ENCODE results near the gene RPL36AL. TPM values are rescaled to one million over a fixed set of nuclear protein-coding genes. Genes with fewer than 3 reads are reported as not detected.

The RPL36AL gene
- total and polyA plus RNA-seq, 10 of the 15 experiments (the other 5 are each of a cell fraction or from before 2014, with no cell fraction given) = 222 to 1,379 (median 545) TPM

GRCh38 chr14:49640540-49641417, 20.4 kb upstream of the RPL36AL start:
- FAIRE-seq = no peak
- Histone ChIP-seq H3K27me3 (replicated peaks in 1 of 2; ENCODE audit: control insufficient read depth in 2 of 2, insufficient read depth in 2 of 2, low read length in 1 of 2) (no peaks in the 10 kb centered on the region), H4K20me1 (ENCODE audit: control insufficient read depth, insufficient read depth) (no peaks in the 10 kb centered on the region), H3K36me3 (ENCODE audit: control insufficient read depth in 2 of 2, insufficient read depth in 2 of 2, low read length in 1 of 2) (peaks cover 0 to 8% of the 10 kb centered on the region in 2 experiments; a peak in 2 of 4 replicates), H3K27ac (ENCODE audit: control insufficient read depth, insufficient read depth) (no peak overlapping the region), H3K4me3 (no peak overlapping the region), H3K4me1 (ENCODE audit: control insufficient read depth, insufficient read depth, low read length) (peaks cover 16% of the 10 kb centered on the region), H3K79me2 (ENCODE audit: control insufficient read depth, insufficient read depth, low read length) (peaks cover 35% of the 10 kb centered on the region), H3K9me3 (replicated peaks; ENCODE audit: control insufficient read depth, insufficient read depth, low read length) (no peaks in the 10 kb centered on the region), H2AFZ (ENCODE audit: control insufficient read depth, low read depth, low read length) (no peak overlapping the region), H3K4me2 (ENCODE audit: control insufficient read depth, insufficient read depth) (no peak overlapping the region), H3K9ac (ENCODE audit: control insufficient read depth, insufficient read depth, low read length) (no peak overlapping the region)
- in situ Hi-C loops (cut with MboI) = no loop called here
- no TSS peak for BruUV-seq (replicated peaks)
- 99% methylated on average over 7 of the region's 7 CpGs for WGBS (ENCODE audit: insufficient coverage, insufficient replicate concordance, low lambda C conversion rate, missing lambda C conversion rate)
- CTCF ChIA-PET = no interaction called here
- TF ChIP-seq EZH2 (IDR thresholded peaks at IDR 0.05; ENCODE audit: borderline replicate concordance, control insufficient read depth, low read depth, low read length) (no peak), CBX3 (IDR thresholded peaks at IDR 0.05; ENCODE audit: borderline replicate concordance, low read depth) (no peak), MXI1 (IDR thresholded peaks at IDR 0.05; ENCODE audit: low read depth, low read length) (no peak), CREM (IDR thresholded peaks at IDR 0.05; ENCODE audit: low read depth) (no peak), MTA2 (IDR thresholded peaks at IDR 0.05; ENCODE audit: low read depth) (no peak), GABPA (IDR thresholded peaks at IDR 0.05; ENCODE audit: low read depth) (no peak), SREBF1 (IDR thresholded peaks at IDR 0.05; ENCODE audit: low read length) (no peak), PAX5 (IDR thresholded peaks at IDR 0.05; ENCODE audit: borderline replicate concordance, low read depth, low read length) (no peak), TCF3 (IDR thresholded peaks at IDR 0.05; ENCODE audit: borderline replicate concordance, insufficient read depth, low read depth, low read length) (no peak), NFYB (IDR thresholded peaks at IDR 0.05; ENCODE audit: insufficient read depth, low read depth, low read length) (no peak), SP1 (IDR thresholded peaks at IDR 0.05; ENCODE audit: low read depth, low read length) (no peak), CEBPB (IDR thresholded peaks at IDR 0.05; ENCODE audit: borderline replicate concordance in 1 of 2, low read depth in 2 of 2, low read length in 2 of 2) (peak in 1 of 2 experiments; percentile 36; a peak in 1 of 4 replicates), SPI1 (IDR thresholded peaks at IDR 0.05; ENCODE audit: borderline replicate concordance, insufficient read depth, low read depth, low read length) (no peak), RAD51 (IDR thresholded peaks at IDR 0.05) (no peak), BCL3 (IDR thresholded peaks at IDR 0.05; ENCODE audit: borderline replicate concordance, insufficient read depth, low read depth, low read length, poor library complexity, severe bottlenecking) (peak; percentile 27), HCFC1 (IDR thresholded peaks at IDR 0.05; ENCODE audit: low read length) (no peak), TCF7 (IDR thresholded peaks at IDR 0.05; ENCODE audit: borderline replicate concordance) (no peak)
- SMC1A ChIA-PET (ENCODE audit: uncharacterized antibody, unreplicated experiment) = interaction anchor here (0.6 kb wide), 1 partner anchor 22 kb away, joined by 3 read pairs; no protein-coding TSS in a partner anchor
- POLR2A ChIA-PET = interaction anchor here (0.7 kb wide), 1 partner anchor 968 kb away, joined by 6 read pairs; no protein-coding TSS in a partner anchor
- RAD21 ChIA-PET (ENCODE audit: unreplicated experiment) = interaction anchor here (1.4 kb wide), 1 partner anchor 127 kb away, joined by 4 read pairs; the partner anchor contains the start of gene KLHDC2
- intact Hi-C loops (cut with micrococcal nuclease; ENCODE audit: unreplicated experiment) = no loop called here
- ATAC-seq = no peak; the same call in 2 of the 3 replicates
- no peak for DNase-seq (ENCODE audit: low read depth, low spot score)
